ENCODE results near the gene ADAM23.

The ADAM23 gene

DNA sequence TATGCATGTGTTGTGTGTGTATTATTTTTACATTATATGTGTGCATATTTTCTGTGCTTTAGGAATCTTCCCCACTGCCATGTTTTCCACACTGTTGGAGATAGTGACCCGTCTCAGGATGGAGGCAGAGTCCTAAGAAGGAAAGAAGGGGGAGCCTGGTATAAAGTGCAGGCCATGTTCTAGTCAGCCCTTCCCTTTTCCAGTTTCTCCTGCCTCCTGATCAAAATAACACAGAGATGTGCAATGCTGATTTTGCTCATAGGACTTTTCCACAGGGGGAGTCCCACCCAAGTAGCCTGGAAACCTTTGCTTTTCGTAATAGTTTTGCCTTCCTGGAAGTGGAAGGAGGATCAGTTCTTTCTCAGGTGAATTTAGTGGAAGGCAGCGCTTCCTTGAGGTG lies 126.1 kb downstream of the ADAM23 start:
- Histone ChIP-seq H3K4ac (ENCODE audit: low read length) (no peak overlapping the region), H2BK5ac (ENCODE audit: low read length) (no peak overlapping the region), H3K9me3 (replicated peaks in 1 of 2; ENCODE audit: control insufficient read depth in 2 of 2, insufficient read depth in 1 of 2, low read depth in 1 of 2, low read length in 2 of 2) (no peaks in the 10 kb centered on the region), H2BK12ac (ENCODE audit: low read length) (no peak overlapping the region), H4K91ac (ENCODE audit: low read depth, low read length, poor library complexity) (no peak overlapping the region), H2BK15ac (ENCODE audit: low read length) (no peak overlapping the region), H2AFZ (ENCODE audit: low read length) (no peak overlapping the region), H3K23ac (ENCODE audit: low read depth, low read length, poor library complexity) (no peak overlapping the region), H3K4me2 (ENCODE audit: insufficient read depth, low read length, poor library complexity, severe bottlenecking) (no peak overlapping the region), H3K4me3 (ENCODE audit: low read length in 2 of 2) (no peak overlapping the region), H3K4me1 (ENCODE audit: control insufficient read depth in 2 of 2, insufficient read depth in 1 of 2, low read depth in 1 of 2, low read length in 2 of 2) (no peaks in the 10 kb centered on the region), H3K9ac (ENCODE audit: low read depth, low read length, poor library complexity) (no peak overlapping the region), H2BK120ac (ENCODE audit: low read depth, low read length) (no peak overlapping the region), H3K27me3 (ENCODE audit: control insufficient read depth in 3 of 3, insufficient read depth in 3 of 3, low read depth in 1 of 3, low read length in 3 of 3) (no peaks in the 10 kb centered on the region), H3K36me3 (replicated peaks in 1 of 2; ENCODE audit: control insufficient read depth in 2 of 2, insufficient read depth in 2 of 2, low read length in 2 of 2) (peaks cover 2 to 4% of the 10 kb centered on the region in 2 donors), H3K18ac (ENCODE audit: low read length) (no peak overlapping the region), H3K14ac (ENCODE audit: low read length) (no peak overlapping the region), H4K8ac (ENCODE audit: low read depth, low read length) (no peak overlapping the region), H3K79me1 (ENCODE audit: low read depth, low read length) (no peaks in the 10 kb centered on the region), H3K27ac (replicated peaks; ENCODE audit: low read length) (no peak overlapping the region), H2AK5ac (ENCODE audit: low read depth, low read length) (no peak overlapping the region)
- DNase-seq (ENCODE audit: low spot score) = no peak
- WGBS, 2 donors (ENCODE audit: extremely low coverage in 2 of 2, insufficient read length in 2 of 2, insufficient replicate concordance in 1 of 2) = no CpG with 5 or more reads among the region's 3 CpGs

DNA sequence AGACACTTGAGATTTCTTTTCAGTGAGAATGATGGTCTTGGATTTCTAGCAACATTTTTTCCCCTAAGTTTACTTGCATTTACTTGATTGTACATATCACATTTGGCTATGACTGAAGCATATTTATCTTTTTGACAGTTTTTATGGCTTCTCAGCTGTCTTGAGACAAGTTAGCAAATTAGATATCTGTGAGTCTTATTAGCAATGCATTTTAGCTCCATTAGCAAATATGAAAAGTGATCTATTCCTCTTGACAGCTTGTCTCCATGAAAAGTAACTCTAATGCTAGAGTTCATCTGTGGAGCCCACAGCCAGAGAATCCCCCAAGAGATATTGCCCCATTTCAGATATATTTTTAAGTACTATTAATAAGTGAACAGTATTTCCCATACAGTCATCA lies 126.9 kb downstream of the ADAM23 start:
- H2AK5ac ChIP-seq (ENCODE audit: low read depth, low read length) = no peak overlapping the region
- no peaks in the 10 kb centered on the region for H3K9me3 ChIP-seq (replicated peaks in 1 of 2; ENCODE audit: control insufficient read depth in 2 of 2, insufficient read depth in 1 of 2, low read depth in 1 of 2, low read length in 2 of 2)

DNA sequence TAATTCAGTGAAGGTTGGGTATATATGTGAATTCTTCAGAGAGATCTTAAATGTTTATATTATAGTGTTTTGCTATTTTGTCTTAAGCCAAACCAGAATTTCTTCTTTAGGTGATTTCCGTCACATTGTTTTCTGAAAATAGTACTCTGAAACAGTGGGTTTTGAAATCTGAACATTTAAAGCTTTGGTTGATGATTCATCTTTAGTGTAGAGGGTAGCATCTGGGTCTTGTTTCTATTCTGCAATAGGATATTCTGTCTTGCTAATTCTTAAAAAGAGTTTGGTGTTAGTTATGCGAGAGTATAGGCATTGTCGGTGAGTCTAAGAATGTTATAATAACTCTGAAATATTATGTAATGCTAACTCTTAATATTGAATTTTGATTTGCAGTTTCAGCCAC lies 129.4 kb downstream of the ADAM23 start:
- H3K18ac ChIP-seq (ENCODE audit: low read length) = no peak overlapping the region
- H3K9me3 ChIP-seq (replicated peaks in 1 of 2; ENCODE audit: control insufficient read depth in 2 of 2, insufficient read depth in 1 of 2, low read depth in 1 of 2, low read length in 2 of 2) = no peaks in the 10 kb centered on the region
- H2AK5ac ChIP-seq (ENCODE audit: low read depth, low read length) = no peak overlapping the region
- H4K91ac ChIP-seq (ENCODE audit: low read depth, low read length, poor library complexity) = no peak overlapping the region
- no peak overlapping the region for H3K14ac ChIP-seq (ENCODE audit: low read length)
- H2BK5ac ChIP-seq (ENCODE audit: low read length) = no peak overlapping the region
- no peak overlapping the region for H2BK15ac ChIP-seq (ENCODE audit: low read length)
- no peak overlapping the region for H3K4me2 ChIP-seq (ENCODE audit: insufficient read depth, low read length, poor library complexity, severe bottlenecking)
- no peaks in the 10 kb centered on the region for H3K4me1 ChIP-seq (ENCODE audit: control insufficient read depth in 2 of 2, insufficient read depth in 1 of 2, low read depth in 1 of 2, low read length in 2 of 2)
- no peak for DNase-seq (ENCODE audit: low spot score)
- H3K4ac ChIP-seq (ENCODE audit: low read length) = no peak overlapping the region
- no peak overlapping the region for H3K23ac ChIP-seq (ENCODE audit: low read depth, low read length, poor library complexity)
- H3K79me1 ChIP-seq (ENCODE audit: low read depth, low read length) = no peaks in the 10 kb centered on the region
- H2BK120ac ChIP-seq (ENCODE audit: low read depth, low read length) = no peak overlapping the region
- H3K36me3 ChIP-seq (replicated peaks in 1 of 2; ENCODE audit: control insufficient read depth in 2 of 2, insufficient read depth in 2 of 2, low read length in 2 of 2) = peaks cover 2 to 4% of the 10 kb centered on the region in 2 donors
- no peak overlapping the region for H3K27ac ChIP-seq (replicated peaks; ENCODE audit: low read length)
- no peak overlapping the region for H3K9ac ChIP-seq (ENCODE audit: low read depth, low read length, poor library complexity)
- no peak overlapping the region for H3K4me3 ChIP-seq (ENCODE audit: low read length in 2 of 2)
- H2AFZ ChIP-seq (ENCODE audit: low read length) = no peak overlapping the region
- no peaks in the 10 kb centered on the region for H3K27me3 ChIP-seq (ENCODE audit: control insufficient read depth in 3 of 3, insufficient read depth in 3 of 3, low read depth in 1 of 3, low read length in 3 of 3)
- no peak overlapping the region for H2BK12ac ChIP-seq (ENCODE audit: low read length)
- no peak overlapping the region for H4K8ac ChIP-seq (ENCODE audit: low read depth, low read length)
- no CpG with 5 or more reads among the region's 3 CpGs for WGBS, 2 donors (ENCODE audit: extremely low coverage in 2 of 2, insufficient read length in 2 of 2, insufficient replicate concordance in 1 of 2)

More for the DNA sequence above, 126.9 kb downstream of the ADAM23 start:
- no peak overlapping the region for H2BK12ac ChIP-seq (ENCODE audit: low read length)
- H2AFZ ChIP-seq (ENCODE audit: low read length) = no peak overlapping the region
- H2BK15ac ChIP-seq (ENCODE audit: low read length) = no peak overlapping the region
- DNase-seq (ENCODE audit: low spot score) = no peak
- no peak overlapping the region for H3K9ac ChIP-seq (ENCODE audit: low read depth, low read length, poor library complexity)
- H4K91ac ChIP-seq (ENCODE audit: low read depth, low read length, poor library complexity) = no peak overlapping the region
- no peaks in the 10 kb centered on the region for H3K79me1 ChIP-seq (ENCODE audit: low read depth, low read length)
- no peak overlapping the region for H3K4ac ChIP-seq (ENCODE audit: low read length)
- no peak overlapping the region for H3K4me3 ChIP-seq (ENCODE audit: low read length in 2 of 2)
- H3K18ac ChIP-seq (ENCODE audit: low read length) = no peak overlapping the region
- H3K14ac ChIP-seq (ENCODE audit: low read length) = no peak overlapping the region
- H2BK5ac ChIP-seq (ENCODE audit: low read length) = no peak overlapping the region
- peaks cover 2 to 4% of the 10 kb centered on the region in 2 donors for H3K36me3 ChIP-seq (replicated peaks in 1 of 2; ENCODE audit: control insufficient read depth in 2 of 2, insufficient read depth in 2 of 2, low read length in 2 of 2)
- no peaks in the 10 kb centered on the region for H3K4me1 ChIP-seq (ENCODE audit: control insufficient read depth in 2 of 2, insufficient read depth in 1 of 2, low read depth in 1 of 2, low read length in 2 of 2)
- H3K27me3 ChIP-seq (ENCODE audit: control insufficient read depth in 3 of 3, insufficient read depth in 3 of 3, low read depth in 1 of 3, low read length in 3 of 3) = no peaks in the 10 kb centered on the region
- no peak overlapping the region for H2BK120ac ChIP-seq (ENCODE audit: low read depth, low read length)
- H4K8ac ChIP-seq (ENCODE audit: low read depth, low read length) = no peak overlapping the region
- H3K27ac ChIP-seq (replicated peaks; ENCODE audit: low read length) = no peak overlapping the region
- no peak overlapping the region for H3K23ac ChIP-seq (ENCODE audit: low read depth, low read length, poor library complexity)
- no peak overlapping the region for H3K4me2 ChIP-seq (ENCODE audit: insufficient read depth, low read length, poor library complexity, severe bottlenecking)

DNA sequence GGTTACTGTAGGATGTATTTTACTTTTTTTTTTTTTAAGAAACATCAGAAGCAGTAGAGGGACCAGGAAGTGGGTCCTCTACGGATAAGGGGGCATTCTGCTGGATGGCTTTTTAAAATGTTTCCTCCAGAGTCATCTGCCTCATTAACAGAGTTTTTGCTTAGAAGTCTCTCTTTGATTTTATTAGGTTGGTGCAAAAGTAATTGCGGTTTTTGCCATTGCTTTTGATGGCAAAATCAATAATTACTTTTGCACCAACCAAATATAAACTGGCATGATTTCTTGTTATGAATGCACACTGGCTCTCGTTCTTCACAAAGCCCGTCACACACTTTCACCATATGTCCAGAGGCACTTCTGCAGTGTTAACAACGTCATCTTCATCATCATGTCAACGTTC lies 130.5 kb downstream of the ADAM23 start:
- Histone ChIP-seq H4K8ac (ENCODE audit: low read depth, low read length) (no peak overlapping the region), H3K4me1 (ENCODE audit: control insufficient read depth in 2 of 2, insufficient read depth in 1 of 2, low read depth in 1 of 2, low read length in 2 of 2) (no peaks in the 10 kb centered on the region), H2BK15ac (ENCODE audit: low read length) (no peak overlapping the region), H3K9ac (ENCODE audit: low read depth, low read length, poor library complexity) (no peak overlapping the region), H2BK5ac (ENCODE audit: low read length) (no peak overlapping the region), H3K36me3 (replicated peaks in 1 of 2; ENCODE audit: control insufficient read depth in 2 of 2, insufficient read depth in 2 of 2, low read length in 2 of 2) (peaks cover 0 to 4% of the 10 kb centered on the region in 2 donors), H3K27ac (replicated peaks; ENCODE audit: low read length) (no peak overlapping the region), H3K27me3 (ENCODE audit: control insufficient read depth in 3 of 3, insufficient read depth in 3 of 3, low read depth in 1 of 3, low read length in 3 of 3) (no peaks in the 10 kb centered on the region), H3K79me1 (ENCODE audit: low read depth, low read length) (no peaks in the 10 kb centered on the region), H4K91ac (ENCODE audit: low read depth, low read length, poor library complexity) (no peak overlapping the region), H3K4me2 (ENCODE audit: insufficient read depth, low read length, poor library complexity, severe bottlenecking) (no peak overlapping the region), H3K9me3 (replicated peaks in 1 of 2; ENCODE audit: control insufficient read depth in 2 of 2, insufficient read depth in 1 of 2, low read depth in 1 of 2, low read length in 2 of 2) (no peaks in the 10 kb centered on the region), H2AK5ac (ENCODE audit: low read depth, low read length) (no peak overlapping the region), H2BK120ac (ENCODE audit: low read depth, low read length) (no peak overlapping the region), H2BK12ac (ENCODE audit: low read length) (no peak overlapping the region), H3K18ac (ENCODE audit: low read length) (no peak overlapping the region), H3K4ac (ENCODE audit: low read length) (no peak overlapping the region), H2AFZ (ENCODE audit: low read length) (no peak overlapping the region), H3K4me3 (ENCODE audit: low read length in 2 of 2) (no peak overlapping the region), H3K14ac (ENCODE audit: low read length) (no peak overlapping the region), H3K23ac (ENCODE audit: low read depth, low read length, poor library complexity) (no peak overlapping the region)
- no CpG with 5 or more reads among the region's 6 CpGs for WGBS, 2 donors (ENCODE audit: extremely low coverage in 2 of 2, insufficient read length in 2 of 2, insufficient replicate concordance in 1 of 2)
- no peak for DNase-seq (ENCODE audit: low spot score)
